Breast epithelium (tissue), 4 donors: ENCODE data around the gene SLC6A18. TPM values are rescaled to one million over a fixed set of nuclear protein-coding genes. Genes with fewer than 3 reads are reported as not detected.

Source experiments
- DNase-seq, 2 donors: peaks; one replicate each; pipeline ENCODE4 v3.0.0-alpha.2; 2019; ENCODE audit warnings: low spot score in 2 of 2
- H3K27ac ChIP-seq, 2 donors: fragments of 200-600 bp; sonication (generic) in 1 of 2; one replicate each; pipeline ENCODE4 v1.5.1; 2016 to 2019; ENCODE audit warnings: mild to moderate bottlenecking in 1 of 2
- H3K27me3 ChIP-seq, 2 donors: fragments of 200-600 bp; sonication (generic) in 1 of 2; one replicate each; pipeline versions ENCODE4 v1.5.1 to v1.6.0; 2017 to 2019; ENCODE audit warnings: control low read depth in 1 of 2, mild to moderate bottlenecking in 1 of 2
- H3K36me3 ChIP-seq: fragments of 200-600 bp; one replicate; pipeline ENCODE4 v1.5.1; 2019
- H3K4me1 ChIP-seq, 2 donors: fragments of 200-600 bp; sonication (generic); one replicate each; pipeline ENCODE4 v1.5.1; 2016 to 2019; ENCODE audit warnings: control low read depth in 1 of 2
- H3K4me3 ChIP-seq, 3 donors: fragments of 200-600 bp; sonication (generic); 1 replicate in 2 of 3; 2 replicates in 1 of 3; pipeline ENCODE4 v1.5.1; 2016 to 2019; ENCODE audit warnings: mild to moderate bottlenecking in 3 of 3, moderate library complexity in 2 of 3
- H3K9me3 ChIP-seq, 2 donors: fragments of 200-600 bp; sonication (generic) in 1 of 2; one replicate each; pipeline ENCODE4 v1.5.1; 2016 to 2019; ENCODE audit warnings: control low read depth in 1 of 2
- CTCF ChIP-seq, 3 donors: fragments of 450-650 bp; IDR thresholded peaks; one replicate each; pipeline ENCODE4 v1.5.1; 2016 to 2017; ENCODE audit warnings: antibody characterized with exemption in 3 of 3, mild to moderate bottlenecking in 3 of 3, moderate library complexity in 3 of 3
- POLR2A ChIP-seq: fragments of 450-650 bp; IDR thresholded peaks from one replicate; pipeline ENCODE4 v1.6.1; 2016; ENCODE audit warnings: antibody characterized with exemption, mild to moderate bottlenecking, moderate library complexity
- POLR2AphosphoS5 ChIP-seq, 3 donors: sonication (generic); formaldehyde crosslinking; IDR thresholded peaks; one replicate each; pipeline ENCODE4 v1.6.1; 2017; ENCODE audit warnings: antibody characterized with exemption in 3 of 3
- intact Hi-C: fragments of 100-400 bp; cut with DNase I; formaldehyde crosslinking; loops from one replicate; pipeline ENCODE4 v1.15.1; 2023; ENCODE audit warnings: low total_unique reads
- total RNA-seq, 3 donors: library from RNA; depleted of rRNA; stranded (reverse); fragments of >200 nt; gene quantifications; one replicate each; pipeline ENCODE4 v1.1.0, GENCODE V29; 2016

Gene SLC6A18
- total RNA-seq, 3 donors from 2014 or later = not detected

- no peak overlapping the region for H3K4me3 ChIP-seq
- H3K9me3 ChIP-seq = peaks cover 20 to 26% of the 10 kb centered on the region in 2 donors
- no peak for TF ChIP-seq POLR2A
- TF ChIP-seq POLR2AphosphoS5 (IDR thresholded peaks at IDR 0.05) = no peak
- TF ChIP-seq CTCF (IDR thresholded peaks at IDR 0.05) = no peak
- intact Hi-C loops = no loop called here
- no peaks in the 10 kb centered on the region for H3K4me1 ChIP-seq
- no peak for DNase-seq
- H3K27me3 ChIP-seq = peaks cover 0 to 20% of the 10 kb centered on the region in 2 donors
- no peaks in the 10 kb centered on the region for H3K36me3 ChIP-seq
- no peak overlapping the region for H3K27ac ChIP-seq
Measured at GRCh38 chr5:1235838-1236237, 10.7 kb downstream of the SLC6A18 start.

- Histone ChIP-seq H3K4me1 (no peaks in the 10 kb centered on the region), H3K4me3 (no peak overlapping the region), H3K27ac (no peak overlapping the region), H3K9me3 (peaks cover 15 to 20% of the 10 kb centered on the region in 2 donors), H3K27me3 (peaks cover 0 to 24% of the 10 kb centered on the region in 2 donors), H3K36me3 (no peaks in the 10 kb centered on the region)
- intact Hi-C loops = no loop called here
- DNase-seq = no peak
- no peak for TF ChIP-seq CTCF (IDR thresholded peaks at IDR 0.05)
- no peak for TF ChIP-seq POLR2A
- TF ChIP-seq POLR2AphosphoS5 (IDR thresholded peaks at IDR 0.05) = no peak
Measured at GRCh38 chr5:1239505-1240251, 14.5 kb downstream of the SLC6A18 start.

GRCh38 chr5:1240496-1241260 lies 15.5 kb downstream of the SLC6A18 start:
- Histone ChIP-seq H3K36me3 (no peaks in the 10 kb centered on the region), H3K9me3 (peaks cover 7 to 11% of the 10 kb centered on the region in 2 donors), H3K27me3 (peaks cover 0 to 34% of the 10 kb centered on the region in 2 donors), H3K27ac (no peak overlapping the region), H3K4me3 (no peak overlapping the region), H3K4me1 (no peaks in the 10 kb centered on the region)
- intact Hi-C loops = no loop called here
- no peak for TF ChIP-seq POLR2A
- no peak for TF ChIP-seq POLR2AphosphoS5 (IDR thresholded peaks at IDR 0.05)
- TF ChIP-seq CTCF (IDR thresholded peaks at IDR 0.05) = no peak
- DNase-seq = no peak

- no peaks in the 10 kb centered on the region for H3K4me1 ChIP-seq
- no peak overlapping the region for H3K27ac ChIP-seq
- intact Hi-C loops = no loop called here
- peaks cover 4 to 43% of the 10 kb centered on the region in 2 donors for H3K27me3 ChIP-seq
- DNase-seq = no peak
- no peaks in the 10 kb centered on the region for H3K36me3 ChIP-seq
- peaks cover under 1 to 2% of the 10 kb centered on the region in 2 donors for H3K9me3 ChIP-seq
- no peak overlapping the region for H3K4me3 ChIP-seq
- no peak for TF ChIP-seq CTCF (IDR thresholded peaks at IDR 0.05)
- no peak for TF ChIP-seq POLR2A
- TF ChIP-seq POLR2AphosphoS5 (IDR thresholded peaks at IDR 0.05) = no peak
Measured at GRCh38 chr5:1241509-1242080, 16.4 kb downstream of the SLC6A18 start.
